ENCODE results near the gene KRT84.

- TF ChIP-seq CTCF (IDR thresholded peaks at IDR 0.05) (no peak), POLR2A (IDR thresholded peaks at IDR 0.05) (no peak)
Observed at GRCh38 chr12:52350786-52351185, 34.7 kb downstream of the KRT84 start.
